Panc1 (cell line): Measurements from ENCODE around the gene MYCBP2. TPM values are rescaled to one million over a fixed set of nuclear protein-coding genes. Genes with fewer than 3 reads are reported as not detected.

ENCODE experiments used
- ATAC-seq: fragments of 200-7000 bp; cut with Tn5 transposase; 2 replicates; pipeline ENCODE4 v1.9.1; 2020; ENCODE audit warnings: mild to moderate bottlenecking, moderate library complexity
- BruUV-seq: library from RNA; stranded (reverse); fragments of 400-500 nt; replicated peaks from 2 replicates; lab custom pipeline; 2021; lab: Mats Ljungman, UMichigan
- CTCF ChIA-PET: fragments of 300-600 bp; sonication (Branson Sonifier 250); formaldehyde crosslinking; loops from one replicate; lab custom pipeline; 2022; ENCODE audit warnings: antibody characterized with exemption; lab: Charles Lee
- POLR2A ChIA-PET: fragments of 300-600 bp; sonication (Branson Sonifier 250); formaldehyde crosslinking; loops from one replicate; lab custom pipeline; 2022; ENCODE audit warnings: antibody characterized with exemption; lab: Charles Lee
- DNase-seq: peaks from one replicate; pipeline ENCODE4 v3.0.0-alpha.2; 2010; ENCODE audit warnings: low read depth, low spot score
- H3K27ac ChIP-seq: 2 replicates; pipeline ENCODE4 v1.5.1; 2011; ENCODE audit warnings: mild to moderate bottlenecking, low read length, inconsistent platforms
- H3K27me3 ChIP-seq: fragments of 200-500 bp; sonication (Bioruptor generic); 2 replicates; pipeline ENCODE4 v1.6.0; 2014; ENCODE audit warnings: low read length, inconsistent platforms; ENCODE audit not compliant: control insufficient read depth, insufficient read depth
- H3K36me3 ChIP-seq: fragments of 200-500 bp; sonication (Bioruptor generic); 2 replicates; pipeline ENCODE4 v1.5.1; 2014; ENCODE audit warnings: inconsistent platforms, mild to moderate bottlenecking, low read length, moderate library complexity; ENCODE audit not compliant: control insufficient read depth, insufficient read depth
- H3K4me1 ChIP-seq: 2 replicates; pipeline ENCODE4 v1.5.1; 2011; ENCODE audit warnings: inconsistent platforms, mild to moderate bottlenecking, low read length, moderate library complexity; ENCODE audit not compliant: control insufficient read depth, insufficient read depth
- H3K4me3 ChIP-seq, 2 experiments: 2 replicates each; pipeline ENCODE4 v1.5.1; 2011 to 2012; ENCODE audit warnings: low read depth in 2 of 2, low read length in 2 of 2, mild to moderate bottlenecking in 2 of 2, inconsistent platforms in 1 of 2, moderate library complexity in 1 of 2
- H3K9me3 ChIP-seq: fragments of 200-500 bp; sonication (Bioruptor generic); 2 replicates; pipeline ENCODE4 v1.5.1; 2014; ENCODE audit warnings: low read depth, mild to moderate bottlenecking, inconsistent platforms, low read length, moderate library complexity; ENCODE audit not compliant: control insufficient read depth, insufficient read depth
- CTCF ChIP-seq: fragments of 450-650 bp; IDR thresholded peaks from 2 replicates; pipeline ENCODE4 v1.5.1; 2017; ENCODE audit warnings: mild to moderate bottlenecking
- POLR2AphosphoS5 ChIP-seq: IDR thresholded peaks from 2 replicates; pipeline ENCODE4 v1.6.1; 2012; ENCODE audit warnings: mild to moderate bottlenecking, low read depth, low read length, moderate library complexity
- REST ChIP-seq, 2 experiments: IDR thresholded peaks; 2 replicates each; pipeline ENCODE4 v1.6.1; 2011 to 2012; ENCODE audit warnings: low read depth in 2 of 2, control low read depth in 1 of 2, low read length in 1 of 2, mild to moderate bottlenecking in 1 of 2, moderate library complexity in 1 of 2; ENCODE audit not compliant: insufficient read depth in 1 of 2
- SIN3A ChIP-seq: IDR thresholded peaks from 2 replicates; pipeline ENCODE4 v1.6.1; 2012; ENCODE audit warnings: low read depth, mild to moderate bottlenecking, low read length, moderate library complexity, borderline replicate concordance; ENCODE audit not compliant: insufficient read depth
- TCF7L2 ChIP-seq: IDR thresholded peaks from 2 replicates; pipeline ENCODE4 v1.6.1; 2011; ENCODE audit warnings: mild to moderate bottlenecking, low read depth, low read length, inconsistent platforms
- in situ Hi-C: cut with HindIII; loops from 2 replicates; pipeline ENCODE4 v1.10.0; 2016; ENCODE audit warnings: low sequenced_read_pairs, low pct_unique_long_range_greater_than_20kb
- intact Hi-C: fragments of 100-400 bp; cut with micrococcal nuclease; formaldehyde crosslinking; loops from one replicate; pipeline ENCODE4 v1.10.0; 2022; ENCODE audit not compliant: unreplicated experiment
- total RNA-seq: library from RNA; stranded (reverse); gene quantifications from one replicate; pipeline ENCODE4 v1.2.1, GENCODE V29; 2021; ENCODE audit not compliant: unreplicated experiment

Gene MYCBP2
- total RNA-seq, 1 experiment from 2014 or later = 41.4 TPM

DNA sequence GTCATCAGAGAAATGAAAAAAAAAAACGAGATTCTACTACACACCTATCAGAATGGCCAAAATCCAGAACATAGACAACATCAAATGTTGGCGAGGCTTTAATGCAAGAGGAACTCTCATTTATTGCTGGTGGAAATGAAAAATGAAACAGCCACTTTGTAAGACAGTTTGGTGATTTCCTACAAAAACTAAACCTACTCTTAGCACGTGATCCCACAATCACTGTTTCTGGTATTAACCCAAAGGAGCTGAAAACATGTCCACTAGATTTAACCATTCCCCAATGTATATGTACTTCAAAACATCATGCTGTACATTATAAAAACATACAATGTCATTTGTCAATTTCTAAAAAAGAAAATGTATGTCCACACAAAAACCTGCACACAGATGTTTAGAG is 13.0 kb downstream of the MYCBP2 start:
- in situ Hi-C loops (no loop called here), intact Hi-C loops (no loop called here)
- CTCF ChIA-PET = no interaction called here
- Histone ChIP-seq H3K27me3 (no peaks in the 10 kb centered on the region), H3K36me3 (no peaks in the 10 kb centered on the region), H3K9me3 (no peaks in the 10 kb centered on the region), H3K4me1 (no peaks in the 10 kb centered on the region; the same call in 1 of the 2 replicates), H3K4me3 (no peak overlapping the region), H3K27ac (no peak overlapping the region)
- TF ChIP-seq TCF7L2 (no peak), CTCF (no peak)
- ATAC-seq = no peak
- BruUV-seq = no TSS peak
- no peak for DNase-seq
- POLR2A ChIA-PET = no interaction called here

DNA sequence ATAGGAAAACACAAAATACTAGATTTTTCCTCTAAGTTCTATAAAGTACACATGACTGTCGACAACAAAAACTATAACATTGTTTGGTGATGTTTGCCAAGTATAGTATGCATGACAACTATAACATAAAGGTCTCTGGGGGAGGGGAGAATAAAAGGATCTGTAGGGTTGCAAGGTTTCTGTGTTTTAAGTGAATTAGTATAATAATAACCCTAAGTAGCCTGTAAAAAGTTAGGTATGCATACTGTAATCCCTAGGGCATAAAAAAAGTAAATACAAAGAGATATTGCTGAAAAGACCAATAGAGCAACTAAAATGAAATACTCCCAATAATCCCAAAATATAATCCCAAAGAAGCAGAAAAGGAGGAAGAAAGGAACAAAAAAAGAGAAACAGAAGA is 14.6 kb downstream of the MYCBP2 start:
- POLR2A ChIA-PET = no interaction called here
- H3K27me3 ChIP-seq = no peaks in the 10 kb centered on the region
- H3K4me3 ChIP-seq = no peak overlapping the region
- no peak overlapping the region for H3K27ac ChIP-seq
- in situ Hi-C loops = no loop called here
- H3K9me3 ChIP-seq = no peaks in the 10 kb centered on the region
- TF ChIP-seq POLR2AphosphoS5 = no peak
- TF ChIP-seq REST (IDR thresholded peaks at IDR 0.05; ENCODE audit: insufficient read depth in 1 of 2, low read depth in 2 of 2, low read length in 1 of 2) = no peak
- TF ChIP-seq SIN3A = no peak
- H3K36me3 ChIP-seq = no peaks in the 10 kb centered on the region
- intact Hi-C loops = no loop called here
- ATAC-seq (no peak), DNase-seq (no peak)
- CTCF ChIA-PET = no interaction called here
- BruUV-seq = no TSS peak
- no peaks in the 10 kb centered on the region; the same call in 1 of the 2 replicates for H3K4me1 ChIP-seq

- no TSS peak for BruUV-seq
- TF ChIP-seq TCF7L2 (no peak), SIN3A (no peak), POLR2AphosphoS5 (no peak), CTCF (no peak), REST (IDR thresholded peaks at IDR 0.05; ENCODE audit: insufficient read depth in 1 of 2, low read depth in 2 of 2, low read length in 1 of 2) (no peak)
These were observed 16.2 kb downstream of the MYCBP2 start for GRCh38 chr13:77310579-77311279.

More at GRCh38 chr13:77310579-77311279, 16.2 kb downstream of the MYCBP2 start:
- Histone ChIP-seq H3K4me1 (peaks cover 7% of the 10 kb centered on the region), H3K9me3 (no peaks in the 10 kb centered on the region), H3K27ac (no peak overlapping the region), H3K27me3 (no peaks in the 10 kb centered on the region), H3K4me3 (no peak overlapping the region), H3K36me3 (no peaks in the 10 kb centered on the region)
- DNase-seq (no peak), ATAC-seq (no peak)
- intact Hi-C loops = no loop called here
- in situ Hi-C loops = no loop called here
- POLR2A ChIA-PET = no interaction called here
- CTCF ChIA-PET = no interaction called here
